Renal cortex interstitium (tissue), 11 donors: ENCODE results near the gene CARD19. TPM values are rescaled to one million over a fixed set of nuclear protein-coding genes. Genes with fewer than 3 reads are reported as not detected.

Experiments
- DNase-seq, 11 donors: peaks; one replicate each; pipeline ENCODE4 v3.0.0-alpha.2; 2013; ENCODE audit warnings: low read depth in 9 of 11, low spot score in 4 of 11; ENCODE audit errors: extremely low read depth in 1 of 11
- polyA plus RNA-seq, 3 donors: library from polyadenylated mRNA; unstranded; fragments of 120-200 nt; gene quantifications; one replicate each; pipeline ENCODE4 v1.2.1, GENCODE V29; 2013; ENCODE audit not compliant: insufficient read length in 3 of 3

Gene CARD19
- polyA plus RNA-seq, 3 donors, result 17.5 to 26.2 (median 22.5) TPM

GRCh38 chr9:93059011-93059714 lies 36.9 kb upstream of the CARD19 start:
- DNase-seq, result no peak

DNA sequence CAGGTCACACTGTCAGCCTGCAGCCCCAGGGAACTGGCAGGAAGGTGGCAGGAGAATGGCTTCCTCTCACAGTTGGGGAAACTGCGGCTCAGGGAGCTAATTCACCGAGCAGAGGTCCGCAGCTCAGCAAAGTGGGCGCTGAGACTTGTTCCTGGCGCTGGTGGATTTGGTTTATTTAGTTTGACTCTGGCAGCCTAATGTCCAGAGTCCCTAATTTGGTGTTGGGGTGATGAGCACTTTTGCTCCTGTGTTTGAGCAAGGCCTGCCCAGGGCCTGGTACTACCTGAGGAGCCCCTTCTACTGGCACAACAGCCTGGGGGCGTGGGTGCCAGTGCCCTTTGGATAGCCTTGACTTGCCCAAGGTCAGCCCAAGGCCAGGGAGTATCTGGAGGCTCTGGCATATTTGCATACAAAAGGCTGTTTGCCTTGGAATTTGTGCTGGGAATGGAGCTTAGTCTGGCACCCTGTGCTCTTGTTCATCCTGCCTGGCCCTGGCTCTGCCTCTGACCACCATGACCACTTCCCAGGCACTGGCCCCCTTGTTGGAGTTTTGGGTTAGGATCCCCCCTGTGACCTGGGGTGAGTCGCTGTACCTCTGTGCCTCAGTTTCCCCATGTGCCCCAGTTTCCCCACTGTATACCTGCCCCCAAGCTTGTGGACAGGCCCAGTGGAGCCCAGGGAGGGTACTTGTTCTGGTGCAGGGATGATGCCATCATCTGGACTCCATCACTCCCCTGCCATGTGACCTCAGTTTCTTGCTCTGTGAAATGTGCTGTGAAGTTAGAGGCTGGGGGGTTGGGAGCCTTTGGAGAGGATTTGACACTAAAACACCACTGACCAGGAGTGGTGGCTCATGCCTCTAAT lies 36.1 kb upstream of the CARD19 start:
- DNase-seq, result no peak

- DNase-seq, result no peak
Observed at GRCh38 chr9:93060746-93061259, 35.2 kb upstream of the CARD19 start.

DNA sequence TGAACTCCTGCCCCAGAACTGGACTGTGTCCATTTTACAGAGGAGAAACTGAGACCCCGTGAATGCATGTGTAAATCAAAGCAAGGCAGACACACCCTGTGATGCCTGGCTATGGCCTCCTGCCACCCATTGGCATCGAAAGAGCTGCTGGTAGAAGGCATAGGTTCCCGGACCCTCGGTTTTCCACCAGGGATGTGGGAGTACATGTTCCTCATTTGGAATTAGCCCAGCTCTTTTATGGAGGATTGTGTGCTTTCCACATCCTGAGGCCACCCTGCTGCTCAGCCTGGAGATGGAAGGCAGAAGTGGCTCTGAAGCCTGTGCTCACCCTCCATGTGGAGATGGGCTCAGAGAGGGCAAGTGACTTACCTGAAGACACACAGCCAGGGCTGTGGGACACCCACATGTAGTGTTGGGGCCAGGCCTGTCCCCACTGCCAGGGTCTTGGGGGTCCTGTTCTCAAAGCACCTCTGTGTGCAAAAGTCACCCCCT lies 34.7 kb upstream of the CARD19 start:
- no peak for DNase-seq

DNA sequence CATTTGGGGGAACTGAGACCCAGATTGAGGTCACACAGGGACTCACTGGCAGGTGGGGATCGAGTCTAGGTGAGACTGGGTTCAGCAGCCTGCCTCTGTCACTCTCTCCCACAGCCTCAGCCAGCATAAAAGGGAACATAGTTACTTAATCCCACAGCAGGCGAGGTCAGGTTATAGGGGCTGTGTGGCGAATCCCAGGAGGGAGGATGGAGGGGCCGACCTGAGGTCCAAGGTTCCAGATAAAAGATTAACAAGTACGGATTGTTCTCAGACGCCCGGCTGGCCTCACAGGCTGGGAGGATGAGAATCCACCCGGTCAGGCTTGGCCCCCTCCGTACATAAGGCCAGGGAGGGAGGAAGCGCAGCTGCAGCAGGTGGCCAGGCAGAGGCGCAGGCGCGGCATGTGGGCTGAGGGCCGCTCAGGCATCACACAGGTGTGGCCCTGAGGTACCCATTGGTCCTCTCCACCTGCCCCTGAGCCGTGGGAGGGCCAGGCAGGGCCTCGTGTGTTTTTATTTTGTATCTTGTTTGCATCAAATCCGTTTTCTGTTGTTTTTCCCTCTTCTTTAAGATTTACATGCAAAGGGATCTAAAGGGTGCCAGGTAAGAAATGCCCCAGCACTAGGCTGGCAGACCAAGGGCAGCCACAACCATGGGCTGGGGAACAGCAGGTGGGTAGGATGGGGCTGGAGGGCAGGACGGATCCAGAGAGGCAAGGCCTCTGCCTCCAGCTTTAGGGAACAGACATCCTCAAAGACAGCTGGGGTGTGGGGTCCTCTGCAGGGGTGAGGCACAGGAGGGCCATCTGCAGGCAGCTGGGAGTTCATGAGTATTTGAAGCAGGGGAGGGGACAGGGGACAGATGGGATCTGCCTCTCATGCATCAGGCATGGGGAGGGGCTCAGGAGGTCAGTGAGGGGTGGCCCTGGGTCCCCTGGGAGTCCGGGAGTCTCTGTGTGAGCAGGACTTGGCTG lies 33.9 kb upstream of the CARD19 start:
- peak in 6 of 11 donors; percentile 32 to 59 (median 46) for DNase-seq

DNA sequence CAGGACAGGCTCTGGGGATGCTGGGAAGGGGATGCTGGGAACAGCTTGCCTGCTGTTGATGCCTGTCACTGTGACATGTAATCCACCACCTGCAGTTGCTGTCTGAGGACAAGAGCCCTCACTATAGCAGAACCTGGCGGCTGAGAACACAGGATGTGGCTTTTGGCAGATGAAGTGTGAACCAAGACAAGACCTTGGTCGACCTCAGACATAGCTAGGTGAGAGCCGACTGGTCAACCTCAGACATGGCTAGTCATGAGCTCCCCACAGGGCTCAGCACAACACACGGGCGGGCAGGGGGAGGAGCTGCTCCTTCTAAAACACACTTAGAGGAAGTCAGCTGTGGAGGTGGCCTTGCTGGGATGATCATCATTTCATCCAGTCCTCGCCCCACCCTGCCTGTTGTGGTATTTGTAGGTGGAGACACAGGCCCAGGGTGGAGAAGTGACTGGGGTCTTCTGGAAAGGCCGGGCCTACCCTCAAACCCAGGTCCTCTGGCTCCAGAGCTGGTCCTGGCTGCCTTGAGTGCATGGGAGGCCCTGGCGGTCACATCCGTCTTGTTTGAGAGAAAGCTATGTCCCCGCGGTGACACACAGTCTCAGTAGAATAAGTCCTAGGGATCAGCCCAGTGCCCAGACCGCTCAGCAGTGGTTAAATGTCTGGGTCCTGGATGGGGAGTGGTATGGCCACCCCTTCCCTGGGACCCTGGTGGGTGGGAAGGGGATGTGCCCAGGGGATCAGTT lies 31.5 kb upstream of the CARD19 start:
- no peak for DNase-seq

GRCh38 chr9:93065135-93065720 lies 30.8 kb upstream of the CARD19 start:
- no peak for DNase-seq

DNA sequence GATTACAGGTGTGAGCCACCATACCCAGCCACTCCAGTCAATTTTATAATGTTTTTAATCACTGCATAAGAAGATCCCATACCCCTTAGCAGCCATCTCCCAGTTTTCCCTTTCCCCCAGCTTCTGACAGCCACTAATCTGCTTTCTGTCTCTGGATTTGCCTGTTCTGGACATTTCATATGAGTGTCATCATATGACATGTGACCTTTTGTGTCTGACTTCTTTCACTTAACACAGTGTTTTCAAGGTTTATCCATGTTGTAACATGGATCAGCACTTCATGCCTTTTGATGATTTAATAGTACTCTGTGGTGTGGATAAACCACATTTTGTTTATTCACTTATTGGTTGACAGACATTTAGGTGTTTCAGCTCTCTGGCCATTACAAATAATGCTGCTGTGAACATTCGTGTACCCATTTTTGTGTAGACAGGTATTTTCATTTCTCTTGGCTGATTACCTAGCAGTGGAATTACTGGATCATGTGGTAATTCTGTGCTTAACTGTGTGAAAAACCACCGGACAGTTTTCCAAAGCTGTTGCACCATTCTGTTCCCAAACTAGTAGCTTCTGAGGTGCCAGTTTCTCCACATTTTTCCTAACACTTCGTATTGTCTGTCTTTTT lies 28.9 kb upstream of the CARD19 start:
- no peak for DNase-seq

DNA sequence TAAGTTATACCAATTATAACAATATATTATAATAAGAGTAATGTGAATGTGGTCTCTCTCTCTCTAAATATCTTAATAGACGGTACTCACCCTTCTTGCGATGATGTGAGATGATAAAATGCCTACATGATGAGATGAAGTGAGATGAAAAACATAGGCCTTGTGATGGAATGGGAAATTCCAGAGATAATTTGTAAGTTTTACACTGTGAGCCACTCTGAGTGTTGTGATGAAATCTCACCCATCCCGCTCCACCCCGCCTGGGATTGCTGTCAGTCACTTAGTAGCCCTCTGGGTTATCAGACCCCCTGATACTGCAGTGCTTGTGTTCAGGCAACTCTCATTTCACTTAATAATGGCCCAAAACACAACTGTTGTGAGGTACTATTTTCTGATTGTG lies 27.1 kb upstream of the CARD19 start:
- no peak for DNase-seq

- no peak for DNase-seq
Observed at GRCh38 chr9:93071464-93071863, 24.6 kb upstream of the CARD19 start.

DNA sequence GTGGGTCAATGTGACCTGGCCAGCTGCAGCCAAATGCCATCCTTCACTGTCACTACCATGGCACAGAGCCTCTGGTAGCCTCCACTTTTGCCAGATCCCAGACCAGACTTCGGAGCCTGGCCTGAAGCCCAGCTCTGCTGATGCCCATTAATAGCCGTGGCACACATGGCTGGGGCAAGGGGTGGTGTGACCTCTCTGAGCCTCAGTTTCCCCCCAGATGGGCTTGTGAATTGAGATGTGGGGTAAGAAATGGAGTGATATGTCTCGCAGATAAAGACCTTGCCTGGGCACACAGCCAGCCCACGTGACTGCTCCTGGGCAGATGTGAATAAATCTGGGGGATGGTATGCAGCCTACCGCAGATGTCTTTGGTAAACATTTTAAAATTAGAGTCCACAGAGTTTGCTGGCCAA lies 23.6 kb upstream of the CARD19 start:
- no peak for DNase-seq

DNA sequence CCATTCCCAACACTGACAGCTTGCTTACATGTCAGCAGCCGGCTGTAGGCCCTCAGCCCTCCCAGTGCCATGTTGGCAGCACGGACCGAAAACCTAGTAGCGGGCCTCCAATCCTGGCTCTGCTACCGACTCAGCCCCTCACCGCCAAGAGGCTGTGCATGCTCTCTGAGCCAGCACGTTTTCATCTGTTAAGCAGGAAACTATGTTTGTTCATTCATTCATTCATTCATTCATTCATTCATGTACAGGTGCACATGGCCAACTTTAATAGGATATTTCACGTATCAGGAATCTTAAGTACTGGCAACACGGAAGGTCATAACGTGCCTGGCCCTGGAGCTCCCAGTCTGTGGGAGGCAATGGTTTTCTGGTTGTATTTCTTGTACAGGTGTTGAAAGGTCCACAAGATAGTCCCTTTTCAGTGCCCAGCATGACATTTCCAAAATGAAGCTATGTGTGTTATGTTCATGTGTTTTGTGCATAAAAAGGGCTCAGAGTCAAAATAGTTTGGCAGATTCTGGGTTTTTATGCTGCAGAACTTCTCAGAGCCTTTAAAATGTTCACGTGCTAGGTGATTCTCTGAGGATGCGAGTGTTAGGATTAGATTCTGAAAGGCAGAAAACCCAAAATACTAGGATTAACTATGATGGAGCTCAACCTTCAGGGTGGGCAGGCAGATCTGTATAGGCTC lies 19.8 kb upstream of the CARD19 start:
- DNase-seq, result no peak

DNA sequence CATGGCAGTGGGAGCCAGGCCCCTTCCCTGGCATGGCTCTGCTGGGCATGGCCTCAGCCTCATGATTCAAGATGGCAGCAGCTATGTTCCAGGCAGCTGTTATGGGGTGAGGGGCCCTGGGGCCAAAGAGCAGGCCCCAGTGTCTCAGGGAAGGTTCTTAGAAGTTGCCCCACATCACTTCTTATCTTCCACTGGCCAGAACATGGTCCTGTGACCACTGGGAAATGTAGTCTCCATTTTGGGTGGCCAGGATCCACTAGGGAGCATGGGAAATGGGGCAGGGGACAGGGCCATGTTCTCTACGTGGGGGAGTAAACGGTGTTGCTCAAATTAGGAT lies 19.3 kb upstream of the CARD19 start:
- DNase-seq, result no peak

DNA sequence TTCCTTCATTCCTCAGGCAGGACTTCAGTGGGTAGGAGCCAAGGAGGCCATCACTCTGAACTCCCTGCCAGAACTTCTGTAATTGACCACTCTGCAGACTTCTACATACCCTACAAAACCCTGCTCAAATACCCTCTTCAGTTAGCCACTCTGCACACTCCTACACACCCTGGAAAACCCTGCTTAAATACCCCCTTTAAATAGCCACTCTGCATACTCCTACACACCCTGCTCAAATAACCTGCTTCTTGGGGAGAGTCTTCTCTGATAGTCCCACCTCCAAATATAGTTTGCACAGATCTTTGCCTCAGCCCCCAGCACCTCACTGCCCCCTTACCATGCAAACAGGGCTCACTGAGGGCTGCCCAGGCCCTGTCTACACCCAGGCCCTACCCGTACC lies 18.6 kb upstream of the CARD19 start:
- DNase-seq, result no peak

- DNase-seq, result no peak
Observed at GRCh38 chr9:93077811-93078210, 18.2 kb upstream of the CARD19 start.

GRCh38 chr9:93079371-93079770 lies 16.6 kb upstream of the CARD19 start:
- no peak for DNase-seq

GRCh38 chr9:93080406-93080805 lies 15.6 kb upstream of the CARD19 start:
- no peak for DNase-seq
